VCaP (cell line): ENCODE data around the gene ASPRV1.

Experiments
- H3K27ac ChIP-seq: fragments of 450-650 bp; 2 replicates; pipeline ENCODE4 v1.5.1; 2017
- CTCF ChIP-seq: fragments of 450-650 bp; conservative IDR thresholded peaks from 2 replicates; pipeline ENCODE4 v1.5.1; 2017; ENCODE audit warnings: mild to moderate bottlenecking, moderate library complexity

Gene ASPRV1

DNA sequence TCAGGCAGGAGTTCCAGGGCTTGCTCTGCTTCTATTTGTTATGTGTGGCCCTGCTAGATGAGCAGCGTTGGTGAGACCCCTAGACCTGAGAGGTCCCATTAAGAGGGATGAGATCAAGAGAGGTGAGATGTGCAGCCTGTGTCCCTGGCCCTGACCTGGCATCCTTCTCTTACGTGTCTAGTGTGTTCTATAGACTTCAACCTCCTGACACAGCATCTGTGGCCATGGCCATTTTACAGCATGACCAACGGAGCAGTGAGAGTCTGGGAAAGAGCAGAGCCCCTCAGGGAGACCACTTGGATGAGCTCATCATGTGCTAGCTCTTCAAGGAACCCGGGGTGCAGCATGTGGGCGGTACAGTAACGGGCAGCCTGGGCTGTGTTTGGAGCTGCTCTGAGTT, 32.7 kb upstream of the ASPRV1 start:
- no peak overlapping the region for H3K27ac ChIP-seq
- TF ChIP-seq CTCF: no peak

DNA sequence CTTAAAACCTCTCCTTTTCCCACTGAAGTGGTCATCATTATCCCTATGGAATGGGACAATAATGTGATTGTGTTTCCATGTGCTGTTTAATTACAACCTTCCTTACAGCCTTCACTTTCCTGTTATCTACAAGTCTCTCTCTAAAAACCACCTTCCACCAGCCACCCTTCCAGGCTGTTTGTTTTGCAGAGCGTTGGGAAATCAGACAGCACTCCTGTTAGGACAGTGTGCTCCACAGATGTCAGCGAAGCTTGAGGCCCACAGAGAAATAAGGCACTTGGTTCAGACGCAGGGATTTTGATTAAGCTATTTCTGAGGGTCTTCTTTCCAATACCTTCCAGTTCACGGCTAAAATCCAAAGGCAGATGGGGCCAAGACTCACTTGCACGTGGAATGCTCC, 32.3 kb upstream of the ASPRV1 start:
- no peak for TF ChIP-seq CTCF
- no peak overlapping the region for H3K27ac ChIP-seq

DNA sequence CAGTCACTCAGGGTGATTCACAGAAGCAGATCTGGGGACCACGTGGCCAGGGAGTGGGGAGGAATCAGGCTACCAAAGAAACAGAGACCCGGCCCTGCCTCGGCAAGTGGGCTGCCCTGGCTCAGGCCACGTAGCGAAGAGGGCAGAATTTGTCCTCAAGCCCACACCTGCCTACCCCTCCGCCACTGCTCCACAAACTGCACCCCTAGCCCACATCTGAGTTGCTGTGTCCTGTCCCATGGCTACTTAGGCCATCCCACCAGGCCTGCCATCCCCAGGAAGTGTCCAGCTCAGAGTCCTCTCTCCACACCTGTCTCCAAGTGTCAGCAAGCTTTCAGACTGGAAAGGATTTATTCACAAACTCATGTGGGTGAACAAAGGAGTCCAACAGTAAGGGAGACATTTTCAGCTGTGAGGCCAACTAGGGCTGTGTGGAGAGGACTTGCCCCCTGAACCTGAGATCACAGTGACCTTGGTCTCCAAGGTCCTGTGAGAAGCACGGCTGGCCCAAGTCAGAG, 31.7 kb upstream of the ASPRV1 start:
- TF ChIP-seq CTCF: no peak
- no peak overlapping the region for H3K27ac ChIP-seq

DNA sequence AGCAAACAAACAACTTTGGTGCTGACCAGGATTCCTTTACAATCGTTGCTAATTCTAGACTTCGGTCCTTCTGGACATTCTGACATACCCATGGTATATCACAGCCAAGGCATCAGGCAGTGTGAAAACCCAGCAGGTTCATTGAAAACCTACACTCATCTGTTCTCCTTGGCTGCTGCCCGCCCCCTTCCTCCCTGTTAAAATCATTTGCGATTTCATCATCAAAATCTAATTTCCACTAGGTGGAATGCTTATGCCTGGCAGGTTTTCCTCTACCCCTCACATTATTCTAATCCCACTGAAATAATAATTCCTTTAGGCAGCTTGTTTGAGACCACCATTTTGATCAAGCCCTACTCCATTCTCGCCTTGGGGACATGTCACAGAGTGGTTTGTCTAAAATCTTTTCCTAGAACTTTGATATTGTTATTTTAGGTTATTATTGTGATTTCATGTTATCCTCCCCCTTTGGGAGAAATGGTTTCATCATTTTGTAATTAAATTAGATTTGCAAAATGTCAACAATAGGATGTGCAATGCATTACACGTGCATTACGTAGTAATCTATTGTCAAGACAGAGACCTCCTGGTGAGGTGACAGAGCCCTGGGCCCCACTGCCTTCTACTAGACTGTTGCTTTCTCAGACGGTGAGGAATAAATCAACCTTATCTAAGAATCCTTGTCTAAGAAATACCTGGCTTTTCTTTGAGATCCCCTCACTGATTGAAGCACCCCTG, 31.0 kb upstream of the ASPRV1 start:
- no peak for TF ChIP-seq CTCF
- H3K27ac ChIP-seq: no peak overlapping the region

- no peak for TF ChIP-seq CTCF
- H3K27ac ChIP-seq: no peak overlapping the region
Measured at GRCh38 chr2:69989441-69990105, 28.1 kb upstream of the ASPRV1 start.

DNA sequence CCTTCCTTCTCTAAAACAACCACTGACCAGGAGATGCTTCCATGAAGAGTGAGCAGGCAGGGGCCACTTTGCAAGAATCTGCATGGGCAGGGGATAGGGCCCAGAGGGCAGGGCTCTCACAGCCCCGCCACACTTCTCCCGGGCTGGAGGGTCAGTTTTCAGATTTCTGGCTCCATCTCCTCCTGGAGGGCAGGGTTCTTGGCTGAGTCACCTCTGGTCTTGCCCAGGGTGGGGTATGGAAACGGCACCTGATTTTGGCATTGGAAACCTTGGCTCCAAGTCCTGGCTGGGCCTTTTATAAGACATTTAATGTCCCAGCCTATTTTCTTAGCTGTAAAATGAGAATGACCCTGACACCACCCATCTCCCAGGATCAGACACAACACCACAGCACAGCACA, 27.6 kb upstream of the ASPRV1 start:
- H3K27ac ChIP-seq: no peak overlapping the region
- TF ChIP-seq CTCF: no peak

- TF ChIP-seq CTCF: no peak
- no peak overlapping the region for H3K27ac ChIP-seq
Measured at GRCh38 chr2:69988086-69988635, 26.7 kb upstream of the ASPRV1 start.
